Activated T-cell treated with anti-CD3 and anti-CD28 coated beads, Interleukin-2, amount 50 U/mL, for 4 hours (primary cell): Measurements from ENCODE around the gene NOP9. TPM values are rescaled to one million over a fixed set of nuclear protein-coding genes. Genes with fewer than 3 reads are reported as not detected.

Experiments
- ATAC-seq, 2 donors: fragments of 200-7000 bp; cut with Tn5 transposase; one replicate each; pipeline ENCODE4 v1.10.0; 2021
- DNase-seq: peaks from one replicate; pipeline ENCODE4 v3.0.0-alpha.2; 2020
- H3K27me3 Mint-ChIP-seq: one replicate; pipeline ENCODE4 v1.8.0; 2021; ENCODE audit warnings: low read depth, mixed read lengths
- H3K36me3 Mint-ChIP-seq: one replicate; pipeline ENCODE4 v1.8.0; 2022; ENCODE audit warnings: mixed read lengths; ENCODE audit not compliant: insufficient read depth
- H3K4me1 Mint-ChIP-seq: one replicate; pipeline ENCODE4 v1.8.0; 2021; ENCODE audit warnings: low read depth, mixed read lengths
- H3K4me3 Mint-ChIP-seq: one replicate; pipeline ENCODE4 v1.8.0; 2021; ENCODE audit warnings: mild to moderate bottlenecking, moderate library complexity, mixed read lengths
- H3K9me3 Mint-ChIP-seq: one replicate; pipeline ENCODE4 v1.8.0; 2021; ENCODE audit warnings: mixed read lengths
- total RNA-seq, 3 donors: library from RNA; stranded (reverse); gene quantifications; one replicate each; pipeline ENCODE4 v1.2.1, GENCODE V29; 2021

Gene NOP9
- total RNA-seq, 3 donors from 2014 or later = 67.8 to 71.0 (median 68.0) TPM

GRCh38 chr14:24307156-24307574, 7.5 kb downstream of the NOP9 start:
- no peak for DNase-seq
- Mint-ChIP-seq H3K27me3 (no peaks in the 10 kb centered on the region), H3K4me3 (no peak overlapping the region), H3K9me3 (no peaks in the 10 kb centered on the region), H3K4me1 (peaks cover 42% of the 10 kb centered on the region), H3K36me3 (peaks cover 44% of the 10 kb centered on the region)
- ATAC-seq = no peak

GRCh38 chr14:24307575-24308341, 8.1 kb downstream of the NOP9 start, which contains the start of gene CIDEB:
CIDEB (minus strand) TSS chr14:24307977; CDS start chr14:24307858, 119 bp downstream.
- peaks cover 48% of the 10 kb centered on the region for H3K4me1 Mint-ChIP-seq
- no peak within 1 kb of the TSS for H3K4me3 Mint-ChIP-seq
- H3K9me3 Mint-ChIP-seq = no peaks in the 10 kb centered on the region
- peaks cover 43% of the 10 kb centered on the region for H3K36me3 Mint-ChIP-seq
- DNase-seq (peak; percentile 50), ATAC-seq (peak in 1 of 2 donors; percentile 28)
- H3K27me3 Mint-ChIP-seq = no peaks in the 10 kb centered on the region

GRCh38 chr14:24308342-24309124, 8.9 kb downstream of the NOP9 start:
- no peak for ATAC-seq
- Mint-ChIP-seq H3K27me3 (no peaks in the 10 kb centered on the region), H3K9me3 (no peaks in the 10 kb centered on the region), H3K4me1 (peaks cover 55% of the 10 kb centered on the region), H3K36me3 (peaks cover 37% of the 10 kb centered on the region), H3K4me3 (no peak overlapping the region)
- DNase-seq = no peak

GRCh38 chr14:24309538-24310264, 10.1 kb downstream of the NOP9 start, which contains the start of gene LTB4R2:
LTB4R2 (plus strand) TSS chr14:24310140; CDS start chr14:24310665, 525 bp downstream.
- Mint-ChIP-seq H3K27me3 (no peaks in the 10 kb centered on the region), H3K36me3 (peaks cover 25% of the 10 kb centered on the region), H3K4me1 (peaks cover 67% of the 10 kb centered on the region), H3K9me3 (no peaks in the 10 kb centered on the region), H3K4me3 (peak within 1 kb of the TSS; percentile 79)
- DNase-seq (no peak), ATAC-seq (no peak)

GRCh38 chr14:24310265-24310645, 10.6 kb downstream of the NOP9 start:
- Mint-ChIP-seq H3K27me3 (no peaks in the 10 kb centered on the region), H3K4me3 (peak overlapping the region; percentile 79)

GRCh38 chr14:24310646-24311604, 11.3 kb downstream of the NOP9 start, which contains the start of gene LTB4R:
LTB4R (plus strand) TSS chr14:24311502; CDS start chr14:24315652, 4,150 bp downstream.
- H3K4me1 Mint-ChIP-seq = peaks cover 77% of the 10 kb centered on the region
- peaks cover 13% of the 10 kb centered on the region for H3K36me3 Mint-ChIP-seq
- DNase-seq (peak; percentile 45), ATAC-seq (peak; percentile 86 to 88)
- no peaks in the 10 kb centered on the region for H3K9me3 Mint-ChIP-seq
- H3K4me3 Mint-ChIP-seq = peak within 1 kb of the TSS; percentile 79
- H3K27me3 Mint-ChIP-seq = no peaks in the 10 kb centered on the region

More at GRCh38 chr14:24310265-24310645, 10.6 kb downstream of the NOP9 start:
- Mint-ChIP-seq H3K36me3 (peaks cover 19% of the 10 kb centered on the region), H3K9me3 (no peaks in the 10 kb centered on the region), H3K4me1 (peaks cover 73% of the 10 kb centered on the region)
- no peak for ATAC-seq
- DNase-seq = no peak

- no peak for DNase-seq
- Mint-ChIP-seq H3K4me1 (peaks cover 77% of the 10 kb centered on the region), H3K36me3 (peaks cover 8% of the 10 kb centered on the region), H3K4me3 (peak overlapping the region; percentile 79), H3K27me3 (no peaks in the 10 kb centered on the region), H3K9me3 (no peaks in the 10 kb centered on the region)
- no peak for ATAC-seq
Observed at GRCh38 chr14:24311837-24312615, 12.4 kb downstream of the NOP9 start.

- no peaks in the 10 kb centered on the region for H3K27me3 Mint-ChIP-seq
- DNase-seq = no peak
Observed at GRCh38 chr14:24312736-24313507, 13.3 kb downstream of the NOP9 start.

GRCh38 chr14:24313913-24314312, 14.3 kb downstream of the NOP9 start:
- Mint-ChIP-seq H3K9me3 (no peaks in the 10 kb centered on the region), H3K4me3 (peak overlapping the region; percentile 25), H3K4me1 (peaks cover 66% of the 10 kb centered on the region), H3K36me3 (no peaks in the 10 kb centered on the region), H3K27me3 (no peaks in the 10 kb centered on the region)
- no peak for DNase-seq
- ATAC-seq = no peak

More at GRCh38 chr14:24312736-24313507, 13.3 kb downstream of the NOP9 start:
- Mint-ChIP-seq H3K4me1 (peaks cover 75% of the 10 kb centered on the region), H3K9me3 (no peaks in the 10 kb centered on the region), H3K36me3 (peaks cover 3% of the 10 kb centered on the region), H3K4me3 (peak overlapping the region; percentile 79)
- no peak for ATAC-seq

- H3K4me3 Mint-ChIP-seq = peak overlapping the region; percentile 25
- no peaks in the 10 kb centered on the region for H3K9me3 Mint-ChIP-seq
- H3K36me3 Mint-ChIP-seq = no peaks in the 10 kb centered on the region
- ATAC-seq (no peak), DNase-seq (no peak)
- H3K4me1 Mint-ChIP-seq = peaks cover 61% of the 10 kb centered on the region
- H3K27me3 Mint-ChIP-seq = no peaks in the 10 kb centered on the region
Observed at GRCh38 chr14:24314377-24315193, 14.9 kb downstream of the NOP9 start.

GRCh38 chr14:24315243-24315806, 15.7 kb downstream of the NOP9 start:
- no peaks in the 10 kb centered on the region for H3K9me3 Mint-ChIP-seq
- no peaks in the 10 kb centered on the region for H3K27me3 Mint-ChIP-seq
- H3K4me3 Mint-ChIP-seq = no peak overlapping the region
- DNase-seq = no peak
- no peaks in the 10 kb centered on the region for H3K36me3 Mint-ChIP-seq
- peaks cover 54% of the 10 kb centered on the region for H3K4me1 Mint-ChIP-seq
- ATAC-seq = no peak
